Skeletal muscle satellite cell (primary cell): ENCODE data around the gene ZNF574. TPM values are rescaled to one million over a fixed set of nuclear protein-coding genes. Genes with fewer than 3 reads are reported as not detected.
"Not testable (repeated sequence)": the region's sequence is repeated elsewhere in the genome, so short reads cannot be mapped to it uniquely, and the experiment has no call there.

ENCODE experiments used
- H3K27me3 ChIP-seq: 2 replicates; pipeline ENCODE4 v1.7.0; 2013; ENCODE audit warnings: low read length; ENCODE audit not compliant: control insufficient read depth, insufficient read depth
- H3K36me3 ChIP-seq: 2 replicates; pipeline ENCODE4 v1.7.0; 2013; ENCODE audit warnings: mild to moderate bottlenecking, control low read depth, low read length; ENCODE audit not compliant: insufficient read depth
- H3K4me1 ChIP-seq: 2 replicates; pipeline ENCODE4 v1.7.0; 2013; ENCODE audit warnings: low read length; ENCODE audit not compliant: control insufficient read depth, insufficient read depth
- H3K4me2 ChIP-seq: 2 replicates; pipeline ENCODE4 v1.7.0; 2013; ENCODE audit warnings: mild to moderate bottlenecking, low read length
- H3K4me3 ChIP-seq: 2 replicates; pipeline ENCODE4 v1.7.0; 2013; ENCODE audit warnings: low read length
- H3K9ac ChIP-seq: 2 replicates; pipeline ENCODE4 v1.7.0; 2013; ENCODE audit warnings: mild to moderate bottlenecking, low read depth, low read length, moderate library complexity
- H3K9me3 ChIP-seq: replicated peaks from 2 replicates; pipeline ENCODE4 v1.7.0; 2013; ENCODE audit warnings: mild to moderate bottlenecking, control low read depth, low read length
- total RNA-seq: library from RNA; depleted of rRNA; stranded (reverse); fragments of >200 nt; gene quantifications from 2 replicates; pipeline ENCODE4 v1.2.3, GENCODE V29; 2012; rRNA removed

ZNF574 gene, protein sequence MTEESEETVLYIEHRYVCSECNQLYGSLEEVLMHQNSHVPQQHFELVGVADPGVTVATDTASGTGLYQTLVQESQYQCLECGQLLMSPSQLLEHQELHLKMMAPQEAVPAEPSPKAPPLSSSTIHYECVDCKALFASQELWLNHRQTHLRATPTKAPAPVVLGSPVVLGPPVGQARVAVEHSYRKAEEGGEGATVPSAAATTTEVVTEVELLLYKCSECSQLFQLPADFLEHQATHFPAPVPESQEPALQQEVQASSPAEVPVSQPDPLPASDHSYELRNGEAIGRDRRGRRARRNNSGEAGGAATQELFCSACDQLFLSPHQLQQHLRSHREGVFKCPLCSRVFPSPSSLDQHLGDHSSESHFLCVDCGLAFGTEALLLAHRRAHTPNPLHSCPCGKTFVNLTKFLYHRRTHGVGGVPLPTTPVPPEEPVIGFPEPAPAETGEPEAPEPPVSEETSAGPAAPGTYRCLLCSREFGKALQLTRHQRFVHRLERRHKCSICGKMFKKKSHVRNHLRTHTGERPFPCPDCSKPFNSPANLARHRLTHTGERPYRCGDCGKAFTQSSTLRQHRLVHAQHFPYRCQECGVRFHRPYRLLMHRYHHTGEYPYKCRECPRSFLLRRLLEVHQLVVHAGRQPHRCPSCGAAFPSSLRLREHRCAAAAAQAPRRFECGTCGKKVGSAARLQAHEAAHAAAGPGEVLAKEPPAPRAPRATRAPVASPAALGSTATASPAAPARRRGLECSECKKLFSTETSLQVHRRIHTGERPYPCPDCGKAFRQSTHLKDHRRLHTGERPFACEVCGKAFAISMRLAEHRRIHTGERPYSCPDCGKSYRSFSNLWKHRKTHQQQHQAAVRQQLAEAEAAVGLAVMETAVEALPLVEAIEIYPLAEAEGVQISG
- 16.7 and 19.9 TPM in 2 replicates for total RNA-seq

- H3K4me3 ChIP-seq = peak within 1 kb of the TSS; percentile 95
- H3K4me2 ChIP-seq = peak within 1 kb of the TSS; percentile 95
- peaks cover 25% of the 10 kb centered on the region for H3K36me3 ChIP-seq
- H3K4me1 ChIP-seq = peaks cover 33% of the 10 kb centered on the region
- no peaks in the 10 kb centered on the region for H3K9me3 ChIP-seq
- peaks cover 2% of the 10 kb centered on the region for H3K27me3 ChIP-seq
- H3K9ac ChIP-seq = peak within 1 kb of the TSS; percentile 94
These were observed at the start of gene ZNF574 for GRCh38 chr19:42075616-42076379. TSS of gene ZNF574 (plus strand) at chr19:42076166. CDS start at chr19:42078607, 2,441 bp downstream.

GRCh38 chr19:42028304-42029216 lies 47.4 kb upstream of the ZNF574 start:
- Histone ChIP-seq H3K4me2 (no peak overlapping the region), H3K36me3 (no peaks in the 10 kb centered on the region), H3K9ac (no peak overlapping the region), H3K4me3 (no peak overlapping the region), H3K9me3 (no peaks in the 10 kb centered on the region), H3K4me1 (peaks cover 10% of the 10 kb centered on the region), H3K27me3 (peaks cover 51% of the 10 kb centered on the region)

- no peak overlapping the region for H3K9ac ChIP-seq
- no peaks in the 10 kb centered on the region for H3K4me1 ChIP-seq
- H3K36me3 ChIP-seq = no peaks in the 10 kb centered on the region
- H3K27me3 ChIP-seq = peaks cover 38% of the 10 kb centered on the region
- no peak overlapping the region for H3K4me3 ChIP-seq
- no peaks in the 10 kb centered on the region for H3K9me3 ChIP-seq
- no peak overlapping the region for H3K4me2 ChIP-seq
These were observed 45.1 kb upstream of the ZNF574 start for GRCh38 chr19:42030645-42031440.

DNA sequence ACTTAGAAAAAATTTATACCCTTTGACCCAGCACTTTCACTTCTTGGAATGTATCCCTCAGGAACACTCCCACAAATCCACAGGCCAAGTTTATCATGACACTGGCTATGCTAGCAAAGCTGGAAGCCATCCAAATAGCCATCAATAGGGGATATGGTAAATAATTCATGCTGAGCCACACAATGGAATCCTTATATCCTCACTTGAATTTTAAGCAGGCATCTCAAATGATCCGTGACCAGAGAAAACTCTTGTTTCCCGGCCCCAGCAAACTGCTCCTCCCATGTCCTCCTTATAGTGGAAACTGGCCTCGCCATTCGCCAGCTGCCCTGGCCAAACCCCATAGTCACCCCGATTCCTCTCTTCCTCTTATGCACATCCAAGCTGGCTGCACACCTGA lies 43.5 kb upstream of the ZNF574 start:
- peaks cover 36% of the 10 kb centered on the region for H3K27me3 ChIP-seq
- no peak overlapping the region for H3K4me2 ChIP-seq
- H3K9ac ChIP-seq = no peak overlapping the region
- H3K4me3 ChIP-seq = no peak overlapping the region
- H3K4me1 ChIP-seq = no peaks in the 10 kb centered on the region
- no peaks in the 10 kb centered on the region for H3K36me3 ChIP-seq
- no peaks in the 10 kb centered on the region for H3K9me3 ChIP-seq

GRCh38 chr19:42033413-42033812 lies 42.6 kb upstream of the ZNF574 start:
- Histone ChIP-seq H3K4me1 (no peaks in the 10 kb centered on the region), H3K4me3 (no peak overlapping the region), H3K9ac (no peak overlapping the region), H3K9me3 (no peaks in the 10 kb centered on the region), H3K36me3 (no peaks in the 10 kb centered on the region), H3K27me3 (peaks cover 41% of the 10 kb centered on the region), H3K4me2 (no peak overlapping the region)

GRCh38 chr19:42034640-42035391 lies 41.1 kb upstream of the ZNF574 start:
- not testable (repeated sequence) for H3K9ac ChIP-seq

DNA sequence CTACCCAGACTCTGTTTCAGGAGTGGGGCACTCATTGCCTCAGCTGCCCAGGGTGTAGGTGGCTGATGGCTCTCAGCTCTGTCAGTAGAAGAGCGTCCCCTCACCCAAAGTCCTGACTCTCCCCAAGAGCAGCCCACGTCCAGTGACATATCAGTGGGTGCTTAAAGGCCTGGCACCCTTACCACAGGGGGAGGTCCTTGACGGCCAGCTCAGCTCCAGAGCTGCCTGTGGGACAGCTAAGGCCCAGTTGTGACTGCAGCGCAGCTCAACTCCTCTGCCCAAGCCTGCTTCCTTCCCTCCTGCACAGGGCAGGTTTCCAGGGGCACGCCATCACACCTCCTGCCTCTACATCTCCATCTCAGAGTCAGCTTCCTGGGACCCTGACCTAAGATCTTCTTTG lies 38.3 kb upstream of the ZNF574 start:
- Histone ChIP-seq H3K4me2 (no peak overlapping the region), H3K4me1 (no peaks in the 10 kb centered on the region), H3K9ac (no peak overlapping the region), H3K4me3 (no peak overlapping the region), H3K27me3 (peaks cover 23% of the 10 kb centered on the region), H3K36me3 (no peaks in the 10 kb centered on the region), H3K9me3 (no peaks in the 10 kb centered on the region)

More at GRCh38 chr19:42034640-42035391, 41.1 kb upstream of the ZNF574 start:
- Histone ChIP-seq H3K4me2 (peak overlapping the region; percentile 66), H3K27me3 (peaks cover 33% of the 10 kb centered on the region)
- not testable (repeated sequence) for H3K4me3 ChIP-seq, H3K9me3 ChIP-seq, H3K4me1 ChIP-seq, H3K36me3 ChIP-seq

DNA sequence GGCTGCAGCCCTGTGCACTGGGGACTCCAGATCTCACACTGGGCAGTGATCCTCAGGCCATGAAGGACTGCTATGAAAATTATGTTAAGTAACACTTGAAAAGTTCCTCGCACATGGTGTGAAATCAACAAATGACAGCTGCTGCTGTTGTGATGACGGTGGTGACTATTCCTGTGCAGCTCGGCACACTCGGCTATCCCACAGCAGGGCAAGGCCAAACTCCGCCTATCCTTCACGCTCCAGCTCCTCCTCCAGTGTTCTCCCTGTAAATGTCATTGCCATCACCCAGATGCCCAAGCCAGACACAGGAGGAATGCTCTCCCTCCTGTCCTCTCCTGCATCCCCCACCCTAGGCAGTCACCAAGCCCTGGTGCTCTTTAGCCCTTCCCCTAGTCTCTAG lies 37.3 kb upstream of the ZNF574 start:
- Histone ChIP-seq H3K4me3 (no peak overlapping the region), H3K36me3 (no peaks in the 10 kb centered on the region), H3K9me3 (no peaks in the 10 kb centered on the region), H3K4me2 (no peak overlapping the region), H3K9ac (no peak overlapping the region), H3K4me1 (no peaks in the 10 kb centered on the region), H3K27me3 (peaks cover 29% of the 10 kb centered on the region)

DNA sequence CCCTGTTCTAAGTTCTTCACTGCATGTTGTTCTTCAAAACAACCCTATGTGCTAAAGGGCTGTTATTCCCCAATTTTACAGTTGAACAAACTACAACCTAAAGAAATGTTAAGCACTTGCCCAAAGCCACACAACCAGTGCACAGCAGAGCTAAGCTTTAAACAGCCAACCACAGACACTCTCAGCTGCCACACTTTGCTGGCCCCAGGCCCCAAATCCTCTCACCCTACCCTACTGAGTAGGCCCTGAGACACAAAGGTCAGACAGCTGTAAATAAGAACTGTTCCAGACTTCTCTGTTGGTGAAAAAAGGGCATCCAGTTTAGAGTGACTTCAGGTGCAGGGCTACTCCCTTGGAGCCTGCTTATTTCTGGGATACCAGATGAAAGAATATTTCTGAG lies 35.9 kb upstream of the ZNF574 start:
- Histone ChIP-seq H3K9ac (no peak overlapping the region), H3K4me1 (no peaks in the 10 kb centered on the region), H3K27me3 (peaks cover 35% of the 10 kb centered on the region), H3K4me2 (no peak overlapping the region), H3K9me3 (no peaks in the 10 kb centered on the region), H3K36me3 (no peaks in the 10 kb centered on the region), H3K4me3 (no peak overlapping the region)
